ENCODE results near the gene CEP250. TPM values are rescaled to one million over a fixed set of nuclear protein-coding genes. Genes with fewer than 3 reads are reported as not detected.
"Not testable (repeated sequence)": the region's sequence is repeated elsewhere in the genome, so short reads cannot be mapped to it uniquely, and the experiment has no call there.

CEP250 gene
- total RNA-seq, 4 donors from 2014 or later: 10.9 to 13.9 (median 12.8) TPM

DNA sequence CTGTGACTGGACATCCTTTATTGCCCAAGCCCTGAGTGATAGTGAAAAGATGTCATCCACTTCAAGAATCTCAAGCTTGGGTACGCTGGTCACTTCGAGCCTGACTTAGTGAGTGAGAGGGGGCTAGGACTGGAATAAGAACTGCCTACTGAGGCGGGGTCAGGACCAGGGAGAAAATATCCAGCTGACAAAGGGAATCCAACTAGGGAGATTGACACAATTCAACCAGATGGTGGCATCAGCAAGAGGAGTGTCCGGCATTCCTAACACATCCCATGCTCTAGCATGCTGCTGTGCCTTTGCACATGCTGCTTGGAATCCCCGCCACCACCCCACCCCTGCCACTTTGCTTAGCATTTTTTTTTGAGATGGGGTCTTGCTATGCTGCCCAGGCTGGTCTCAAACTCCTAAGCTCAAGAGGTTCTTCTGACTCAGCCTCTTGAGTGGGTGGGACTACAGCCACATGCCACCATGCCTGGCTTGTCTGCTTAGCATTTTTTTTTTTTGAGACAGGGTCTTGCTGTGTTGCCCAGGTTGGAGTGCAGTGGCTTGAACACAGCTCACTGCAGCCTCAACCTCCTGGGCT, 6.5 kb upstream of the CEP250 start:
- ATAC-seq: no peak

DNA sequence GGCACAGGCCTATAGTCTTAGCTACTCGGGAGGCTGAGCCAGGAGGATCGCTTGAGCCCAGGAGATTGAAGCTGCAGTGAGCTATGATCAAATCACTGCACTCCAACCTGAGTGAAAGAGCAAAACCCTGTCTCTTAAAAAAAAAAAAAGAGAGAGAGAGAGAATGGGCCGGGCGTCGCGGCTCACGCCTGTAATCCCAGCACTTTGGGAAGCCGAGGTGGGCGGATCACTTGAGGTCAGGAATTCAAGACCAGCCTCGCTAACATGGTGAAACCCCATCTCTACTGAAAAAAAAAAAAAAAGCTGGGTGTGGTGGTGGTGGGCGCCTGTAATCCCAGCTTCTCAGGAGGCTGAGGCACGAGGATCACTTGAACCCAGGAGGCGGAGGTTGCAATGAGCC, 5.5 kb upstream of the CEP250 start:
- not testable (repeated sequence) for H3K4me3 ChIP-seq, H3K36me3 ChIP-seq, H3K27ac ChIP-seq, ATAC-seq, H3K27me3 ChIP-seq, H3K9me3 ChIP-seq, DNase-seq, H3K4me1 ChIP-seq
- in situ Hi-C loops (cut with MboI; ENCODE audit: low sequenced_read_pairs in 4 of 4): loop anchor here in 3 of 4 donors (5.0 kb wide), 1 partner anchor 148 kb away; no protein-coding TSS in a partner anchor
- intact Hi-C loops (cut with DNase I; ENCODE audit: low total_unique reads): loop anchor here (10.0 kb wide), 2 partner anchors 305 to 625 kb away; partner anchors contain the start of genes EDEM2 and NCOA6

More for the DNA sequence above, 6.5 kb upstream of the CEP250 start:
- no peaks in the 10 kb centered on the region for H3K36me3 ChIP-seq
- no peaks in the 10 kb centered on the region for H3K9me3 ChIP-seq
- no peak for TF ChIP-seq POLR2A (IDR thresholded peaks at IDR 0.05)
- TF ChIP-seq, protein P1, sequence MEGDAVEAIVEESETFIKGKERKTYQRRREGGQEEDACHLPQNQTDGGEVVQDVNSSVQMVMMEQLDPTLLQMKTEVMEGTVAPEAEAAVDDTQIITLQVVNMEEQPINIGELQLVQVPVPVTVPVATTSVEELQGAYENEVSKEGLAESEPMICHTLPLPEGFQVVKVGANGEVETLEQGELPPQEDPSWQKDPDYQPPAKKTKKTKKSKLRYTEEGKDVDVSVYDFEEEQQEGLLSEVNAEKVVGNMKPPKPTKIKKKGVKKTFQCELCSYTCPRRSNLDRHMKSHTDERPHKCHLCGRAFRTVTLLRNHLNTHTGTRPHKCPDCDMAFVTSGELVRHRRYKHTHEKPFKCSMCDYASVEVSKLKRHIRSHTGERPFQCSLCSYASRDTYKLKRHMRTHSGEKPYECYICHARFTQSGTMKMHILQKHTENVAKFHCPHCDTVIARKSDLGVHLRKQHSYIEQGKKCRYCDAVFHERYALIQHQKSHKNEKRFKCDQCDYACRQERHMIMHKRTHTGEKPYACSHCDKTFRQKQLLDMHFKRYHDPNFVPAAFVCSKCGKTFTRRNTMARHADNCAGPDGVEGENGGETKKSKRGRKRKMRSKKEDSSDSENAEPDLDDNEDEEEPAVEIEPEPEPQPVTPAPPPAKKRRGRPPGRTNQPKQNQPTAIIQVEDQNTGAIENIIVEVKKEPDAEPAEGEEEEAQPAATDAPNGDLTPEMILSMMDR (IDR thresholded peaks at IDR 0.05 in 4 of 5, conservative IDR thresholded peaks at IDR 0.05 in 1 of 5): no peak
- H3K27ac ChIP-seq: no peak overlapping the region
- no peak overlapping the region for H3K4me3 ChIP-seq
- in situ Hi-C loops (cut with MboI; ENCODE audit: low sequenced_read_pairs in 4 of 4) (loop anchor here in 3 of 4 donors (5.0 kb wide), 1 partner anchor 147 kb away; no protein-coding TSS in a partner anchor), intact Hi-C loops (cut with DNase I; ENCODE audit: low total_unique reads) (no loop called here)
- peaks cover 0 to under 1% (median 0%) of the 10 kb centered on the region in 3 donors for H3K27me3 ChIP-seq
- H3K4me1 ChIP-seq: peaks cover 3 to 5% of the 10 kb centered on the region in 2 donors
- DNase-seq: no peak

DNA sequence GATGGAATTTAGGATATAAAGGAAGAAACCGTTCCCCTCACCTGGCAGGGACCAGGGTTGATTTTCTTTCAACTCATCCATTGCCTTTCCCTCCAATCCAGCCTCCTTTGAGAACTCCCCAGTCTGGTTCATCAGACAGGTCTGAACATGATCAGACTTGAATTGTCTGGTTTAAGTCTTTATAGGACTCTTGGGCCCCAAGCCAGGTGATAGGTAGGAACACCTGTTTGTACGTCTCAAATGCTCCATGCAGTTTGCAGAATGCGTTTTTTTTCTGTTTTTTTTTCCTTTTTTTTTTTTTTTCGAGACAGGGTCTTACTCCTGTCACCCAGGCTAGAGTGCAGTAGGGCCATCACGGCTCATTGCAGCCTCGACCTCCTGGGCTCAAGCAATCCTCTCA, 4.1 kb upstream of the CEP250 start:
- TF ChIP-seq, protein P1 (IDR thresholded peaks at IDR 0.05 in 4 of 5, conservative IDR thresholded peaks at IDR 0.05 in 1 of 5): no peak
- no peak for TF ChIP-seq POLR2A (IDR thresholded peaks at IDR 0.05)
- ATAC-seq (no peak), DNase-seq (no peak)
- Histone ChIP-seq H3K27ac (no peak overlapping the region), H3K27me3 (no peaks in the 10 kb centered on the region), H3K9me3 (no peaks in the 10 kb centered on the region), H3K4me3 (no peak overlapping the region), H3K4me1 (peaks cover 16% of the 10 kb centered on the region in 2 donors), H3K36me3 (no peaks in the 10 kb centered on the region)
- intact Hi-C loops (cut with DNase I; ENCODE audit: low total_unique reads): loop anchor here (10.0 kb wide), 2 partner anchors 306 to 626 kb away; partner anchors contain the start of genes EDEM2 and NCOA6
- in situ Hi-C loops (cut with MboI; ENCODE audit: low sequenced_read_pairs in 4 of 4): no loop called here

DNA sequence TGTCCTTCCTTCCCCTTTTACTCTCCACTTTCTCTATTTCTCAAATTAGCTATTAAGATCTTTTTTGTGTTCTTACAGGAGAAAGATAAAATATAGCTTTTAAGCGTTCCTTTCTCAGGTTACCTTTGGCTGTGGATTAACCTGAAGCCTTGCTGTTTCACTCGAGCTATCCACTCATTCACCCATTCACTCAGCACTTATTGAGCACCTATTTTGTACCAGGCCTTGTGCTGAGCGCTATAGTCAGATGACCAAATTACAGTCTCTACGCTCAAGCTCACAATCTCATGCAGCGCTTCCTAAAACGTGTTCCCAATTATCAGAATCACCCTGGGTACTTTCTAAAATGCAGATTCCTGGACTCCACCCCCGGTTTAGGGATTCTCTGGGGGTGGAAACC, 1.8 kb upstream of the CEP250 start:
- DNase-seq (no peak), ATAC-seq (no peak)
- H3K9me3 ChIP-seq: no peaks in the 10 kb centered on the region
- peaks cover 0 to 6% of the 10 kb centered on the region in 2 donors for H3K36me3 ChIP-seq
- intact Hi-C loops (cut with DNase I; ENCODE audit: low total_unique reads): loop anchor here (2.0 to 10.0 kb wide), 3 partner anchors 43 to 629 kb away; partner anchors contain the start of genes EDEM2, NCOA6 and UQCC1
- TF ChIP-seq, protein P1 (IDR thresholded peaks at IDR 0.05 in 4 of 5, conservative IDR thresholded peaks at IDR 0.05 in 1 of 5): no peak
- no peak for TF ChIP-seq POLR2A (IDR thresholded peaks at IDR 0.05)
- H3K27ac ChIP-seq: no peak overlapping the region
- peak overlapping the region in 2 of 4 donors; percentile 82 to 90 for H3K4me3 ChIP-seq
- in situ Hi-C loops (cut with MboI; ENCODE audit: low sequenced_read_pairs in 4 of 4): no loop called here
- H3K4me1 ChIP-seq: peaks cover 20 to 22% of the 10 kb centered on the region in 2 donors
- no peaks in the 10 kb centered on the region for H3K27me3 ChIP-seq

DNA sequence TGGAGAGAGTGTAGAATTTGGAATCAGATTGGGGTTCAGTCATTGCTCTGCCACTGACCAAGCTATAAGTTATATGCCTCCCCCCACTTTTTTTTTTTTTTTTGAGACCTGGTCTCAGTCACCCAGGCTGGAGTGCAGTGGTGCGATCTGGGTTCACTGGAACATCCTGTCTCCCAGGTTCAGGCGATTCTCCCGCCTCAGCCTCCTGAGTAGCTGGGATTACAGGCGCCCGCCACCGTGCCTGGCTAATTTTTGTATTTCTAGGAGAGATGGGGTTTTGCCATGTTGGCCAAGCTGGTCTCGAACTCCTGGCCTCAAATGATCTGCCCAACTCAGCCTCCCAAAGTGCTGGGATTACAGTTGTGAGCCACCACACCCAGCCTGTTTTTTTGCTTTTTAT, 1.3 kb downstream of the CEP250 start:
- H3K27me3 ChIP-seq; H3K27ac ChIP-seq; H3K4me3 ChIP-seq; in situ Hi-C loops (cut with MboI; ENCODE audit: low sequenced_read_pairs in 4 of 4); ATAC-seq; DNase-seq; H3K9me3 ChIP-seq: not testable (repeated sequence)
- intact Hi-C loops (cut with DNase I; ENCODE audit: low total_unique reads): loop anchor here (10.0 kb wide), 2 partner anchors 312 to 632 kb away; partner anchors contain the start of genes EDEM2 and NCOA6
- Histone ChIP-seq H3K36me3 (peaks cover 0 to 22% of the 10 kb centered on the region in 2 donors), H3K4me1 (peaks cover 20 to 22% of the 10 kb centered on the region in 2 donors)

DNA sequence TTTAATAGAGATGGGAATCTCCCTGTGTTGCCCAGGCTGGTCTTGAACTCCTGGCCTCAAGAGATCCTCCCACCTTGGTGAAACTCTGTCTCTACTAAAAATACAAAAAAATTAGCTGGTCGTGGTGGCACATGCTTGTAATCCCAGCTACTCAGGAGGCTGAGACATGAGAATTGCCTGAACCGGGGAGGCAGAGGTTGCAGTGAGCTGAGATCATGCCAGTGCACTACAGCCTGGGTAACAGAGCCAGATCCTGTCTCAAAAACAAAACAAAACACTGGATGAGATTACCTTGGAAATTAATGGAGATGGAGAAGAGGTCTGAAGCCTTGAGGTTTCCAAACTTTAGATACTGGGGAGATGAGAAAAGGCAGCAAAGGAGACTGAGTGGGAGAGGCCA, 2.1 kb downstream of the CEP250 start:
- in situ Hi-C loops (cut with MboI; ENCODE audit: low sequenced_read_pairs in 4 of 4); H3K4me3 ChIP-seq; DNase-seq; H3K27me3 ChIP-seq; H3K9me3 ChIP-seq; ATAC-seq; H3K27ac ChIP-seq: not testable (repeated sequence)
- H3K4me1 ChIP-seq: peaks cover 20 to 22% of the 10 kb centered on the region in 2 donors
- H3K36me3 ChIP-seq: peaks cover 0 to 30% of the 10 kb centered on the region in 2 donors
- intact Hi-C loops (cut with DNase I; ENCODE audit: low total_unique reads): loop anchor here (10.0 kb wide), 2 partner anchors 313 to 633 kb away; partner anchors contain the start of genes EDEM2 and NCOA6
